Heart left ventricle (tissue), 13 donors: Measurements from ENCODE around the gene FOSL2.

Source experiments
- POLR2A ChIP-seq, 2 donors: fragments of 450-650 bp; IDR thresholded peaks; one replicate each; pipeline ENCODE4 v1.6.1; 2017; ENCODE audit warnings: antibody characterized with exemption in 2 of 2, mild to moderate bottlenecking in 2 of 2, moderate library complexity in 2 of 2
- TF ChIP-seq, protein P1 (sequence below), 12 donors: fragments of 200-600 bp; sonication (generic) in 4 of 12; IDR thresholded peaks; one replicate each; pipeline versions ENCODE4 v1.5.0 to v1.8.0; 2018 to 2022; ENCODE audit warnings: antibody characterized with exemption in 12 of 12, mild to moderate bottlenecking in 5 of 12
- donor health status: ischemic (EF 13 %, LVEDD 7.1; RV severe dilation, severe dysfunction).
- donor health status: DM: no; HTN: yes; CAD: no.
- donor health status: DM: no; HTN: no; CAD: no.
- donor health status: ischemic (EF 25% LVEDD 6.9; RV normal size, moderate dysfunction).
- donor health status: ischemic (EF 25% LVEDD 5.7; RV mildly dilated, moderate dysfunction).
- donor health status: ischemic (EF 35%, LVEDD 5.7; RV mildly dilated, moderate dysfunction).
- donor health status: nonischemic (EF 11% LVEDD 7.7; RV severe dilation, severe dysfunction).
- donor health status: DM: yes; HTN: yes; CAD: no.
- donor health status: PGD.
- donor health status: ischemic (EF 29% LVEDD 5.4; RV normal size, mild dysfunction).
- donor health status: nonischemic (EF 23%, LVEDD 6.1; RV moderate dilation, normal function).

DNA sequence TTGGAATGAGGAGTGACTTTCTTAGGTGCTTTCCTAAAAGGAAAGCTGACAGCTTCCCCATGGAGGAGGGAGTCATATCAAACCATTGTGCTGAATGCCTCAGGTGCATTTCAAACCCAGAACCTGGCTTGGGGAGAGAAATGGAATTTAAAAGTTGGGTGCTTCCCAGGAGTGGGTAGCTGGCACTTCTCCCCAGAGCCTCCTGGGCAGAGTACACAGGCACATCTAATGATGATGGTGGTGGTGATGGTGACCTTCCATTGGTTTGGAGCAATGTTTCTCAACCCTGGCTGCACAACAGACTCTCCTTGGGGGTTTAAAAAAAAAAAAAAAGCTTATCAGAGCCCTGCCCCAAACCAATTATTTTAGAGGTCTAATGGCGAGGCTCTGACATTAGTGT is 8.3 kb downstream of the FOSL2 start:
- TF ChIP-seq, protein P1, sequence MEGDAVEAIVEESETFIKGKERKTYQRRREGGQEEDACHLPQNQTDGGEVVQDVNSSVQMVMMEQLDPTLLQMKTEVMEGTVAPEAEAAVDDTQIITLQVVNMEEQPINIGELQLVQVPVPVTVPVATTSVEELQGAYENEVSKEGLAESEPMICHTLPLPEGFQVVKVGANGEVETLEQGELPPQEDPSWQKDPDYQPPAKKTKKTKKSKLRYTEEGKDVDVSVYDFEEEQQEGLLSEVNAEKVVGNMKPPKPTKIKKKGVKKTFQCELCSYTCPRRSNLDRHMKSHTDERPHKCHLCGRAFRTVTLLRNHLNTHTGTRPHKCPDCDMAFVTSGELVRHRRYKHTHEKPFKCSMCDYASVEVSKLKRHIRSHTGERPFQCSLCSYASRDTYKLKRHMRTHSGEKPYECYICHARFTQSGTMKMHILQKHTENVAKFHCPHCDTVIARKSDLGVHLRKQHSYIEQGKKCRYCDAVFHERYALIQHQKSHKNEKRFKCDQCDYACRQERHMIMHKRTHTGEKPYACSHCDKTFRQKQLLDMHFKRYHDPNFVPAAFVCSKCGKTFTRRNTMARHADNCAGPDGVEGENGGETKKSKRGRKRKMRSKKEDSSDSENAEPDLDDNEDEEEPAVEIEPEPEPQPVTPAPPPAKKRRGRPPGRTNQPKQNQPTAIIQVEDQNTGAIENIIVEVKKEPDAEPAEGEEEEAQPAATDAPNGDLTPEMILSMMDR (IDR thresholded peaks at IDR 0.05): no peak
- TF ChIP-seq POLR2A (IDR thresholded peaks at IDR 0.05): no peak
